GM12878 (cell line): ENCODE results near the gene UQCC5. TPM values are rescaled to one million over a fixed set of nuclear protein-coding genes. Genes with fewer than 3 reads are reported as not detected.

Experiments
- BRCA1 ChIP-seq: IDR thresholded peaks from 2 replicates; pipeline ENCODE4 v1.6.1; 2011; ENCODE audit warnings: low read depth, low read length, improper control_type of control experiment
- CEBPB ChIP-seq, 2 experiments: fragments of 150-350 bp in 1 of 2; IDR thresholded peaks; 2 replicates each; pipeline ENCODE4 v1.6.1; 2012 to 2014; ENCODE audit warnings: low read depth in 2 of 2, low read length in 2 of 2, borderline replicate concordance in 1 of 2, inconsistent platforms in 1 of 2
- CUX1 ChIP-seq: IDR thresholded peaks from 2 replicates; pipeline ENCODE4 v1.6.1; 2012; ENCODE audit warnings: improper control_type of control experiment, low read depth, low read length; ENCODE audit not compliant: insufficient replicate concordance
- EGR1 ChIP-seq, 2 experiments: IDR thresholded peaks; 1 replicate in 1 of 2; 2 replicates in 1 of 2; pipeline ENCODE4 v1.6.1; 2011 to 2012; ENCODE audit warnings: low read depth in 2 of 2, low read length in 2 of 2, borderline replicate concordance in 1 of 2, mild to moderate bottlenecking in 1 of 2, moderate library complexity in 1 of 2
- HDAC6 ChIP-seq: fragments of 200-600 bp; sonication (generic); IDR thresholded peaks from one replicate; pipeline ENCODE4 v1.8.0; 2017; ENCODE audit warnings: antibody characterized with exemption; ENCODE audit not compliant: unreplicated experiment
- IRF5 ChIP-seq: fragments of 450-650 bp; IDR thresholded peaks from 2 replicates; pipeline ENCODE4 v1.6.1; 2017; ENCODE audit warnings: borderline replicate concordance
- NFXL1 ChIP-seq: fragments of 450-650 bp; IDR thresholded peaks from 2 replicates; pipeline ENCODE4 v1.6.1; 2017; ENCODE audit warnings: antibody characterized with exemption, mild to moderate bottlenecking, borderline replicate concordance
- NFYB ChIP-seq: IDR thresholded peaks from 2 replicates; pipeline ENCODE4 v1.6.1; 2011; ENCODE audit warnings: low read depth, mild to moderate bottlenecking, low read length, improper control_type of control experiment, moderate library complexity; ENCODE audit not compliant: insufficient read depth
- NR2C1 ChIP-seq: fragments of 450-650 bp; IDR thresholded peaks from 2 replicates; pipeline ENCODE4 v1.6.1; 2017; ENCODE audit warnings: antibody characterized with exemption, mild to moderate bottlenecking, moderate library complexity
- PBX3 ChIP-seq: IDR thresholded peaks from 2 replicates; pipeline ENCODE4 v1.6.1; 2011; ENCODE audit warnings: mild to moderate bottlenecking, low read depth, low read length, moderate library complexity; ENCODE audit not compliant: insufficient replicate concordance
- POLR2AphosphoS5 ChIP-seq: IDR thresholded peaks from 2 replicates; pipeline ENCODE4 v1.6.1; 2011; ENCODE audit warnings: mild to moderate bottlenecking, low read length, inconsistent platforms
- RUNX3 ChIP-seq: IDR thresholded peaks from 2 replicates; pipeline ENCODE4 v1.6.1; 2012; ENCODE audit warnings: low read length, inconsistent platforms
- SUPT20H ChIP-seq: IDR thresholded peaks from 2 replicates; pipeline ENCODE4 v1.6.1; 2011; ENCODE audit warnings: low read depth, mild to moderate bottlenecking, low read length, moderate library complexity, borderline replicate concordance; ENCODE audit not compliant: control insufficient read depth
- SUZ12 ChIP-seq: fragments of 200-600 bp; sonication (generic); IDR thresholded peaks from one replicate; pipeline ENCODE4 v1.6.1; 2018; ENCODE audit warnings: antibody characterized with exemption, mild to moderate bottlenecking; ENCODE audit not compliant: unreplicated experiment
- TARDBP ChIP-seq: IDR thresholded peaks from 2 replicates; pipeline ENCODE4 v1.6.1; 2016; ENCODE audit warnings: borderline replicate concordance
- ZBTB4 ChIP-seq: fragments of 450-650 bp; formaldehyde crosslinking; IDR thresholded peaks from 2 replicates; pipeline ENCODE4 v1.4.0; 2022; ENCODE audit warnings: mild to moderate bottlenecking, moderate library complexity
- ZSCAN29 ChIP-seq: fragments of 450-650 bp; IDR thresholded peaks from 2 replicates; pipeline ENCODE4 v1.6.1; 2017; ENCODE audit warnings: mild to moderate bottlenecking, moderate library complexity
- ZZZ3 ChIP-seq: IDR thresholded peaks from 2 replicates; pipeline ENCODE4 v1.6.1; 2011; ENCODE audit warnings: low read depth; ENCODE audit not compliant: control insufficient read depth, insufficient read length
- polyA plus RNA-seq, 11 experiments: library from polyadenylated mRNA; depleted of rRNA in 4 of 11; unstranded in 6 of 11; stranded (reverse) in 5 of 11; fragments of >200 nt; fragmentation: Nextera tagmentation in 4 of 11; fragmentation: Illumina TruSeq in 1 of 11; extraction: Ambion mirVana in 4 of 11; extraction: Trizol in 1 of 11; gene quantifications; 1 replicate in 1 of 11; 2 replicates in 10 of 11; pipeline versions ENCODE4 v1.2.1 to v1.2.3, GENCODE V29; 2011 to 2016; ENCODE audit warnings: inconsistent platforms in 2 of 11, missing spikeins in 2 of 11, low read depth in 1 of 11
- total RNA-seq, 4 experiments: library from RNA; depleted of rRNA in 3 of 4; stranded (reverse); fragments of >200 nt in 3 of 4; fragmentation: Illumina TruSeq in 1 of 4; extraction: Trizol in 1 of 4; gene quantifications; 2 replicates each; pipeline versions ENCODE4 v1.2.1 to v1.2.3, GENCODE V29; 2013 to 2021

The UQCC5 gene
- total and polyA plus RNA-seq, 10 of the 15 experiments (the other 5 are each of a cell fraction or from before 2014, with no cell fraction given): 15.1 to 84.8 (median 28.0) TPM

- TF ChIP-seq SUZ12 (no peak), EGR1 (IDR thresholded peaks at IDR 0.05; ENCODE audit: borderline replicate concordance in 1 of 2, low read depth in 2 of 2, low read length in 2 of 2) (0 out of 3 replicates have a peak, but pooled peaks of 1 of the 2 experiments have one; percentile 37), BRCA1 (no peak), CUX1 (no peak), NFYB (peak; percentile 63; the same call in 1 of the 2 replicates), ZSCAN29 (no peak), ZZZ3 (no peak), NFXL1 (no peak), IRF5 (no peak), PBX3 (peak; percentile 62), CEBPB (IDR thresholded peaks at IDR 0.05; ENCODE audit: borderline replicate concordance in 1 of 2, low read depth in 2 of 2, low read length in 2 of 2) (no peak), RUNX3 (no peak), NR2C1 (no peak), SUPT20H (no peak), HDAC6 (no peak), TARDBP (no peak), ZBTB4 (CRISPR knock-in tag) (no peak), POLR2AphosphoS5 (no peak)
Measured at GRCh38 chr3:52533623-52534280, 2.7 kb upstream of the UQCC5 start, which contains the start of gene NT5DC2 (continued).
